Mesenchymal stem cell (in vitro differentiated cells and primary cell): ENCODE results near the gene OSM.

Experiments used
- DNase-seq: peaks from one replicate; pipeline ENCODE4 v3.0.0-alpha.2; 2013
- H2AFZ ChIP-seq: one replicate; pipeline ENCODE4 v1.6.1; 2013; ENCODE audit warnings: low read depth, mild to moderate bottlenecking, control low read depth, inconsistent platforms, low read length, moderate library complexity
- H2AK5ac ChIP-seq: 2 replicates; pipeline ENCODE4 v1.6.1; 2013; ENCODE audit warnings: low read length, moderate library complexity, mild to moderate bottlenecking, inconsistent platforms; ENCODE audit not compliant: severe bottlenecking
- H2BK120ac ChIP-seq: one replicate; pipeline ENCODE4 v1.6.1; 2013; ENCODE audit warnings: low read depth, mild to moderate bottlenecking, inconsistent platforms, low read length, moderate library complexity
- H2BK12ac ChIP-seq, 2 experiments: one replicate each; pipeline ENCODE4 v1.6.1; 2013; ENCODE audit warnings: inconsistent platforms in 2 of 2, low read length in 2 of 2, mild to moderate bottlenecking in 2 of 2, moderate library complexity in 2 of 2, control low read depth in 1 of 2
- H2BK15ac ChIP-seq: one replicate; pipeline ENCODE4 v1.6.1; 2013; ENCODE audit warnings: mild to moderate bottlenecking, low read depth, inconsistent platforms; ENCODE audit not compliant: poor library complexity, severe bottlenecking
- H2BK5ac ChIP-seq: 2 replicates; pipeline ENCODE4 v1.6.1; 2013; ENCODE audit warnings: low read depth, mild to moderate bottlenecking, low read length, control low read depth, inconsistent platforms; ENCODE audit not compliant: poor library complexity, severe bottlenecking
- H3K14ac ChIP-seq, 2 experiments: one replicate each; pipeline ENCODE4 v1.6.1; 2013; ENCODE audit warnings: inconsistent platforms in 2 of 2, low read length in 2 of 2, control low read depth in 1 of 2, mild to moderate bottlenecking in 1 of 2, moderate library complexity in 1 of 2
- H3K18ac ChIP-seq, 2 experiments: one replicate each; pipeline ENCODE4 v1.6.1; 2013; ENCODE audit warnings: inconsistent platforms in 2 of 2, low read length in 2 of 2, control low read depth in 1 of 2, low read depth in 1 of 2, mild to moderate bottlenecking in 1 of 2
- H3K23ac ChIP-seq, 2 experiments: one replicate each; pipeline ENCODE4 v1.6.1; 2013; ENCODE audit warnings: inconsistent platforms in 2 of 2, low read length in 2 of 2, mild to moderate bottlenecking in 2 of 2, moderate library complexity in 2 of 2, control low read depth in 1 of 2
- H3K27ac ChIP-seq: 2 replicates; pipeline ENCODE4 v1.5.1; 2013; ENCODE audit warnings: mild to moderate bottlenecking, moderate library complexity, low read length, control low read depth, inconsistent platforms; ENCODE audit not compliant: poor library complexity, severe bottlenecking
- H3K27me3 ChIP-seq, 2 experiments: 2 replicates each; pipeline versions ENCODE4 v1.6.1 to v1.7.0; 2013; ENCODE audit warnings: low read length in 2 of 2, mild to moderate bottlenecking in 2 of 2, moderate library complexity in 2 of 2, control low read depth in 1 of 2, inconsistent platforms in 1 of 2; ENCODE audit not compliant: control insufficient read depth in 1 of 2, insufficient read depth in 1 of 2
- H3K36me3 ChIP-seq, 2 experiments: 2 replicates each; pipeline versions ENCODE4 v1.6.1 to v1.7.0; 2013; ENCODE audit warnings: low read length in 2 of 2, control low read depth in 1 of 2, inconsistent platforms in 1 of 2, low read depth in 1 of 2, mild to moderate bottlenecking in 1 of 2; ENCODE audit not compliant: insufficient read depth in 2 of 2, control insufficient read depth in 1 of 2
- H3K4ac ChIP-seq, 2 experiments: one replicate each; pipeline ENCODE4 v1.6.1; 2013; ENCODE audit warnings: inconsistent platforms in 2 of 2, low read length in 2 of 2, mild to moderate bottlenecking in 2 of 2, moderate library complexity in 2 of 2, control low read depth in 1 of 2, low read depth in 1 of 2
- H3K4me1 ChIP-seq: 2 replicates; pipeline ENCODE4 v1.6.1; 2013; ENCODE audit warnings: low read depth, low read length, control low read depth; ENCODE audit not compliant: control insufficient read depth, insufficient read depth
- H3K4me2 ChIP-seq: 2 replicates; pipeline ENCODE4 v1.6.1; 2013; ENCODE audit warnings: low read length, mild to moderate bottlenecking, inconsistent platforms; ENCODE audit not compliant: poor library complexity, severe bottlenecking
- H3K4me3 ChIP-seq, 2 experiments: 2 replicates each; pipeline versions ENCODE4 v1.5.1 to v1.7.0; 2013; ENCODE audit warnings: low read length in 2 of 2, mild to moderate bottlenecking in 2 of 2, control low read depth in 1 of 2, low read depth in 1 of 2; ENCODE audit not compliant: insufficient read depth in 1 of 2
- H3K79me1 ChIP-seq: replicated peaks from 2 replicates; pipeline ENCODE4 v1.6.1; 2013; ENCODE audit warnings: mild to moderate bottlenecking, control low read depth, low read length, inconsistent platforms; ENCODE audit not compliant: poor library complexity, severe bottlenecking
- H3K9ac ChIP-seq: 2 replicates; pipeline ENCODE4 v1.7.0; 2013; ENCODE audit warnings: mild to moderate bottlenecking, low read length, moderate library complexity
- H3K9me3 ChIP-seq: 2 replicates; pipeline ENCODE4 v1.7.0; 2013; ENCODE audit warnings: mild to moderate bottlenecking, low read length; ENCODE audit not compliant: control insufficient read depth
- H4K8ac ChIP-seq: one replicate; pipeline ENCODE4 v1.6.1; 2013; ENCODE audit warnings: inconsistent platforms, mild to moderate bottlenecking, low read length, moderate library complexity
- H4K91ac ChIP-seq: one replicate; pipeline ENCODE4 v1.6.1; 2013; ENCODE audit warnings: mild to moderate bottlenecking, low read length, inconsistent platforms
- WGBS: methylation state at CpG from one replicate; pipeline ENCODE4 v1.1.7; 2013; ENCODE audit warnings: mixed read lengths; 5-methylcytosine and 5-hydroxymethylcytosine counted together

OSM gene

DNA sequence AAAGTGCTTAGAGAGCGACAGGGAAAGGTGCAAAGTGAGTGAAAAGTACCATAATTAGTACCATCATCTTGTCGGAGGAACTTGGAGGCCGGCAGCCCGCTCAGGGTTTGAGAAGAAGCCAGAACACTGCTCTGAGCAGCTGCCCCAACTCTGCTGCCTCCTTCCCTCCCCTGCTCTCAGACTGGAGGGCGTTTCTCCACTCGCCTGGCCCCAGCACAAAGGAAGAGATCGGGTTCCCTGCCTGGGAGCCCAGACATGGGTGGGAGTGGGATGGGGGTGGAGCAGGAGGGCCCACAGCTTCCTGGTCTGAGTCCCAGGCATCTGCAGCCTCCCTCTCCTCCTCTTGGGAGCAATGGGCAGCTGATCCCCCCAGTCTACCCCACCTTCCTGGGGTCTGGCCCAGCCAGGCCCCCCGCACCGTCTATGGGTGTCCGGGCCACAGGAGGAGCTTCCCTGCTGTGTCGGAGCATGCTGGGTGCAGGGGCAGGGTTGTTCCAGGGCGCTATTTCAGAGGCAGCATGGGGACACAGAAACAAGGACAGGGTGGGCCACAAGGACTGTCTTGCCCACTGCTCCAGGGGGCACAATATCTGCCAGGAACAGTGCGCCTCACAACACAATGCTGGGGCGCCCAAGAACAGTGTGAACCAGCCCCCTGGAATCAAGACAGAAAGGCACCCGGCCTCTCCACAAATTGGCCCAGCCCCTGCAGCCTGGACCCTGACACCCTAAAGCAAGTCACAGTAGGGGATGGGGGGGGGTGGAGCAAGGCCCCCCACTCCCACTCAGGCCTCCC is 24.9 kb downstream of the OSM start:
- H3K4me1 ChIP-seq, result peaks cover 68% of the 10 kb centered on the region
- no peaks in the 10 kb centered on the region for H3K9me3 ChIP-seq
- H3K4ac ChIP-seq, result no peak overlapping the region
- H3K79me1 ChIP-seq, result peaks cover 2% of the 10 kb centered on the region
- H3K23ac ChIP-seq, result no peak overlapping the region
- H3K27me3 ChIP-seq, result no peaks in the 10 kb centered on the region
- no peak overlapping the region for H2BK120ac ChIP-seq
- H2AK5ac ChIP-seq, result peak overlapping the region; percentile 97
- H3K18ac ChIP-seq, result no peak overlapping the region
- no peak for DNase-seq
- H3K14ac ChIP-seq, result no peak overlapping the region
- H2AFZ ChIP-seq, result no peak overlapping the region
- H3K36me3 ChIP-seq, result peaks cover 26 to 54% of the 10 kb centered on the region in 2 experiments
- peak overlapping the region; percentile 41 for H3K9ac ChIP-seq
- 78% methylated on average over 15 of the region's 15 CpGs for WGBS
- no peak overlapping the region for H4K91ac ChIP-seq
- no peak overlapping the region for H2BK15ac ChIP-seq
- peak overlapping the region; percentile 13 for H3K4me2 ChIP-seq
- H3K27ac ChIP-seq, result peak overlapping the region; percentile 95
- H2BK5ac ChIP-seq, result peak overlapping the region; percentile 21
- H2BK12ac ChIP-seq, result no peak overlapping the region
- no peak overlapping the region for H4K8ac ChIP-seq
- no peak overlapping the region for H3K4me3 ChIP-seq

DNA sequence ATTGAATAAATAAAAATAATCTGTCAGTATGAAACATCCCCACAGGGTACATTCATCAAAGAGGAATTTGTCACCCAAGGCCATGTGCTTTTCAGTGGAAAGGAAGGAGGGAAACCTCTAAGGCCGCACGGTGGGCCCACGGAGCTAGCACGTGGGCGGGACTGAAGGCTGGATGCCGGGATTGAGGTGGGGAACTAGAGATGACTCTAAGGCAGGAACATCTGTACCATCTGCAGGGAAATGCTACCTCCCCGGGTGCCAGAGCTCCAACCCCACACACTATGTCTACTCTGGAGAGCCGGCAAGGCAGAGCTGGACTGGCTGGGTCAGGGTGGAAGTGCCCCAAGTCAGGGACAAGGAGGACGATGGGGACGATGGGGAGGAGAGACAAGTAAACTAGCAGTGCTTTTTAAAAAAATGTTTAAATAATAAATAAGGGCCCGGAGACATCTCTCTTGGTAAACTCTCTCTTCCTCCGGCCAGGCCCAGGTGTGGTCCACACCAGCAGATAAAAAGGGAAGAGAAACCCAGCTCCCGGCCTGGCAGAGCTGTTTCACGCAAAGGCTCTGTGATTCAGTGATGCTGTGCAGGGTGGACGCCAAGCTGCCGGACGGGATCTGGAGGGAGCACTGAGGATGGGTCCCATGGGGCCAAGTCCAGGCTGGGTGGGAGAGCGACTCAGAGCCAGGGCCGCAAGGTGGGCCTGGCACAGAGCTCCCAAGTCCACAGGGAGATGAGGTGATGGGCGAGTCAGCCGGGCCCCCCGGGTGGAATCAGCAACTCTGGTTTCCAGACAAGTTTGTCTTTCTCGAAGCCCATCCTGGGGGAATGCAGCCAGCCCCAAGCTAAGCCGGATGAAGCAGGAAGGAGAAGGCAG is 25.9 kb downstream of the OSM start:
- no peak overlapping the region for H3K14ac ChIP-seq
- peak overlapping the region; percentile 90 for H2AK5ac ChIP-seq
- peak overlapping the region; percentile 74 for H2BK5ac ChIP-seq
- no peaks in the 10 kb centered on the region for H3K9me3 ChIP-seq
- H3K27me3 ChIP-seq, result no peaks in the 10 kb centered on the region
- H3K79me1 ChIP-seq, result peaks cover 2% of the 10 kb centered on the region
- peak overlapping the region; percentile 41 for H3K9ac ChIP-seq
- H4K8ac ChIP-seq, result no peak overlapping the region
- H3K4ac ChIP-seq, result no peak overlapping the region
- H3K23ac ChIP-seq, result no peak overlapping the region
- H2AFZ ChIP-seq, result no peak overlapping the region
- 93% methylated on average over 24 of the region's 24 CpGs for WGBS
- H3K4me1 ChIP-seq, result peaks cover 74% of the 10 kb centered on the region
- no peak overlapping the region for H3K18ac ChIP-seq
- H3K36me3 ChIP-seq, result peaks cover 26 to 54% of the 10 kb centered on the region in 2 experiments
- H3K4me3 ChIP-seq, result no peak overlapping the region
- H3K4me2 ChIP-seq, result peak overlapping the region; percentile 3
- DNase-seq, result no peak
- H4K91ac ChIP-seq, result no peak overlapping the region
- peak overlapping the region; percentile 95 for H3K27ac ChIP-seq
- peak overlapping the region; percentile 75 for H2BK15ac ChIP-seq
- no peak overlapping the region for H2BK12ac ChIP-seq
- no peak overlapping the region for H2BK120ac ChIP-seq

DNA sequence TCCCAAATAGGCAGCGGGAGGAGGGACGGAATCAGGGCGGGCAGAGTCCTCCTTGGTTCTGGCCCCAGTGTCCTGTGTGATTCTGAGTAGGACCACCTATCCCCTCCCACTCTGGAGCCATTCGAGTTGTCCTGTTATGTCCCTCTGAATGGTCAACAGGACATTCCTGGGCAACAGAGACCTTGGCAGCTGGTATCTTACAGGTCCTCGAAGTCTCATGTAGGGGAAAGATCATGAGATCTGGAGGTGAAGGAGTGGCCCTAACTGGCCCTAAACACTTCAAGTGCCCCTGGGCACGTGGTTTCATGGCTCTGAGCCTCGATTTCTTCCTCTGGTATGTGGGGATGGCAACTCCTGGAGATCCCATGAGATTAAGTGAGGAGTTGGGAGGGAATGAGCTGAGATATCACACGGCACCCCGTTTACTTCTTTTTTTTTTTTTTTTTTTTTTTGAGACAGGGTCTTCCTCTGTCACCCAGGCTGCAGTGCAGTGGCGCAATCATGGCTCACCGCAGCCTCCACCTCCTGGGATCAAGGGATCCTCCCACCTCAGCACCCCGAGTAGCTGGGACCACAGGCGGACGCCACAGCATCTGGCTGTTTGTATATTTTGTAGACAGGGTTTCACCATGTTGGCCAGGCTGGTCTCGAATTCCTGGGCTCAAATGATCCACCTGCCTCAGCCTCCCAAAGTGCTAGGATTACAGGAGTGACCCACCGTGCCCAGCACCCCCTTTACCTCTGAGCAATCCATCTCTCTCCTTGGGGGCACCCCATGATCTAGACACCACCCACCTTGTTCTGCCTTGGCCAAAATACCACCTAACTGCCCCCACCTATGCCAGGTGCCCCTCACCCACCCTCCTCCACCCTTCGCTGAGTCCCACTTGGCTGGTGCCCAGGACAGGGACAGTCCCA is 26.9 kb downstream of the OSM start:
- Histone ChIP-seq H3K4me1 (peaks cover 77% of the 10 kb centered on the region), H3K27me3 (no peaks in the 10 kb centered on the region), H2BK5ac (peak overlapping the region; percentile 25), H4K91ac (no peak overlapping the region), H3K18ac (peak overlapping the region in 1 of 2 experiments; percentile 26), H3K23ac (no peak overlapping the region), H3K9ac (no peak overlapping the region), H2BK15ac (no peak overlapping the region), H3K9me3 (no peaks in the 10 kb centered on the region), H3K79me1 (peaks cover 2% of the 10 kb centered on the region), H2BK120ac (no peak overlapping the region), H3K4me2 (no peak overlapping the region), H3K27ac (peak overlapping the region; percentile 78), H2BK12ac (no peak overlapping the region), H2AFZ (no peak overlapping the region), H2AK5ac (peak overlapping the region; percentile 81), H4K8ac (no peak overlapping the region), H3K14ac (no peak overlapping the region), H3K4ac (no peak overlapping the region), H3K36me3 (peaks cover 26 to 50% of the 10 kb centered on the region in 2 experiments), H3K4me3 (no peak overlapping the region)
- peak; percentile 24 for DNase-seq
- WGBS, result 96% methylated on average over 15 of the region's 17 CpGs
